Upper lobe of right lung (tissue), 1 donor: ENCODE results near the gene AP1AR. TPM values are rescaled to one million over a fixed set of nuclear protein-coding genes. Genes with fewer than 3 reads are reported as not detected.

Source experiments
- ATAC-seq: fragments of 200-7000 bp; cut with Tn5 transposase; one replicate; pipeline ENCODE4 v1.9.1; 2020; ENCODE audit warnings: mild to moderate bottlenecking, moderate library complexity
- DNase-seq: peaks from one replicate; pipeline ENCODE4 v3.0.0-alpha.2; 2020
- H3K27ac ChIP-seq: fragments of 200-600 bp; one replicate; pipeline ENCODE4 v1.8.0; 2022
- H3K27me3 ChIP-seq: fragments of 200-600 bp; one replicate; pipeline ENCODE4 v1.8.0; 2022; ENCODE audit warnings: mild to moderate bottlenecking
- H3K36me3 ChIP-seq: fragments of 200-600 bp; one replicate; pipeline ENCODE4 v1.8.0; 2022
- H3K4me1 ChIP-seq: fragments of 200-600 bp; one replicate; pipeline ENCODE4 v1.8.0; 2022
- H3K4me3 ChIP-seq: fragments of 200-600 bp; one replicate; pipeline ENCODE4 v1.8.0; 2022; ENCODE audit warnings: mild to moderate bottlenecking
- H3K9me3 ChIP-seq: fragments of 200-600 bp; one replicate; pipeline ENCODE4 v1.8.0; 2022
- CTCF ChIP-seq: fragments of 200-600 bp; IDR thresholded peaks from one replicate; pipeline ENCODE4 v1.8.0; 2022; ENCODE audit warnings: antibody characterized with exemption
- intact Hi-C: fragments of 100-400 bp; cut with DNase I; formaldehyde crosslinking; loops from one replicate; pipeline ENCODE4 v1.11.0; 2022
- total RNA-seq: library from RNA; stranded (reverse); fragmentation: NEBNext Ultra II Directional; extraction: Animal tissue kit (Norgen Biotek cat#: 25700); gene quantifications from one replicate; pipeline ENCODE4 v1.2.1, GENCODE V29; 2021
- donor health status: DM: no; HTN: yes; CAD: no; lungs with severe emphysema.

Gene AP1AR
- total RNA-seq, 1 donor from 2014 or later = 16.6 TPM

- no peaks in the 10 kb centered on the region for H3K36me3 ChIP-seq
- intact Hi-C loops = no loop called here
- TF ChIP-seq CTCF = no peak
- no peaks in the 10 kb centered on the region for H3K9me3 ChIP-seq
- DNase-seq (no peak), ATAC-seq (no peak)
- H3K4me1 ChIP-seq = peaks cover 16% of the 10 kb centered on the region
- peak overlapping the region; percentile 17 for H3K27ac ChIP-seq
- no peaks in the 10 kb centered on the region for H3K27me3 ChIP-seq
- peak overlapping the region; percentile 4 for H3K4me3 ChIP-seq
Measured at GRCh38 chr4:112282860-112283667, 51.5 kb downstream of the AP1AR start.

GRCh38 chr4:112284166-112284565 lies 52.6 kb downstream of the AP1AR start:
- ATAC-seq = no peak
- intact Hi-C loops = no loop called here
- H3K4me1 ChIP-seq = peaks cover 13% of the 10 kb centered on the region
- peak overlapping the region; percentile 81 for H3K27ac ChIP-seq
- DNase-seq = no peak
- H3K27me3 ChIP-seq = no peaks in the 10 kb centered on the region
- H3K4me3 ChIP-seq = peak overlapping the region; percentile 83
- TF ChIP-seq CTCF = no peak
- H3K36me3 ChIP-seq = no peaks in the 10 kb centered on the region
- no peaks in the 10 kb centered on the region for H3K9me3 ChIP-seq

- H3K9me3 ChIP-seq = no peaks in the 10 kb centered on the region
- peak overlapping the region; percentile 83 for H3K4me3 ChIP-seq
- H3K36me3 ChIP-seq = no peaks in the 10 kb centered on the region
- H3K27ac ChIP-seq = peak overlapping the region; percentile 81
- H3K4me1 ChIP-seq = peaks cover 10% of the 10 kb centered on the region
- no peak for TF ChIP-seq CTCF
- no peaks in the 10 kb centered on the region for H3K27me3 ChIP-seq
- ATAC-seq (peak; percentile 12), DNase-seq (no peak)
- intact Hi-C loops = no loop called here
Measured at GRCh38 chr4:112284662-112285411, 53.2 kb downstream of the AP1AR start.

GRCh38 chr4:112287258-112287989 lies 55.8 kb downstream of the AP1AR start:
- DNase-seq (no peak), ATAC-seq (no peak)
- no peaks in the 10 kb centered on the region for H3K9me3 ChIP-seq
- no peaks in the 10 kb centered on the region for H3K27me3 ChIP-seq
- intact Hi-C loops = no loop called here
- H3K36me3 ChIP-seq = no peaks in the 10 kb centered on the region
- TF ChIP-seq CTCF = no peak
- H3K4me1 ChIP-seq = peaks cover 10% of the 10 kb centered on the region
- H3K4me3 ChIP-seq = no peak overlapping the region
- peak overlapping the region; percentile 34 for H3K27ac ChIP-seq

- intact Hi-C loops = no loop called here
- no peak for ATAC-seq
- no peak for TF ChIP-seq CTCF
- Histone ChIP-seq H3K27ac (no peak overlapping the region), H3K4me3 (no peak overlapping the region), H3K36me3 (no peaks in the 10 kb centered on the region), H3K4me1 (peaks cover 5% of the 10 kb centered on the region), H3K27me3 (no peaks in the 10 kb centered on the region), H3K9me3 (no peaks in the 10 kb centered on the region)
- no peak for DNase-seq
Measured at GRCh38 chr4:112288455-112288854, 56.9 kb downstream of the AP1AR start.
